Neural cell (in vitro differentiated cells): Measurements from ENCODE around the gene CHML. TPM values are rescaled to one million over a fixed set of nuclear protein-coding genes. Genes with fewer than 3 reads are reported as not detected.

ENCODE experiments used
- H2AFZ ChIP-seq: fragments of 200-600, 300-800 bp; sonication (generic), shearing (Covaris generic); 2 replicates; pipeline ENCODE4 v1.6.0; 2014; ENCODE audit warnings: low read depth, mild to moderate bottlenecking, antibody characterized with exemption, low read length, moderate library complexity
- H3F3A ChIP-seq: fragments of 200-600 bp; shearing (Covaris generic); 2 replicates; pipeline ENCODE4 v1.6.1; 2016; ENCODE audit warnings: mild to moderate bottlenecking, moderate library complexity, mixed read lengths, antibody characterized with exemption, low read length; ENCODE audit not compliant: insufficient read depth, poor library complexity, severe bottlenecking
- H3K27ac ChIP-seq: fragments of 200-600, 300-800 bp; sonication (generic), shearing (Covaris generic); 2 replicates; pipeline ENCODE4 v1.5.1; 2014; ENCODE audit warnings: mild to moderate bottlenecking, low read length, moderate library complexity
- H3K27me3 ChIP-seq: fragments of 300-800, 200-600 bp; sonication (generic), shearing (Covaris generic); 2 replicates; pipeline ENCODE4 v1.6.0; 2014; ENCODE audit warnings: mild to moderate bottlenecking, low read depth, low read length, moderate library complexity; ENCODE audit not compliant: insufficient read depth
- H3K36me3 ChIP-seq: fragments of 300-800, 200-600 bp; sonication (generic), shearing (Covaris generic); 2 replicates; pipeline ENCODE4 v1.5.1; 2014; ENCODE audit warnings: mild to moderate bottlenecking, antibody characterized with exemption, low read length, moderate library complexity; ENCODE audit not compliant: insufficient read depth
- H3K4me2 ChIP-seq: fragments of 300-800, 200-600 bp; sonication (generic), shearing (Covaris generic); 2 replicates; pipeline ENCODE4 v1.6.0; 2014; ENCODE audit warnings: mild to moderate bottlenecking, low read length
- H3K4me3 ChIP-seq: fragments of 300-800, 200-600 bp; sonication (generic), shearing (Covaris generic); 2 replicates; pipeline ENCODE4 v1.5.1; 2014; ENCODE audit warnings: mild to moderate bottlenecking, low read length, moderate library complexity
- H3K79me2 ChIP-seq: fragments of 200-600 bp; shearing (Covaris generic); replicated peaks from 2 replicates; pipeline ENCODE4 v1.6.0; 2014; ENCODE audit warnings: mild to moderate bottlenecking, low read length, moderate library complexity; ENCODE audit not compliant: insufficient read depth
- H3K9ac ChIP-seq: fragments of 300-800, 200-600 bp; sonication (generic), shearing (Covaris generic); 2 replicates; pipeline ENCODE4 v1.6.1; 2016; ENCODE audit warnings: mild to moderate bottlenecking, low read length, mixed read lengths
- H3K9me2 ChIP-seq: fragments of 200-600 bp; shearing (Covaris generic); 2 replicates; pipeline ENCODE4 v1.6.1; 2016; ENCODE audit warnings: mild to moderate bottlenecking, low read length, mixed read lengths; ENCODE audit not compliant: insufficient read depth
- H3K9me3 ChIP-seq: fragments of 200-600, 300-800 bp; sonication (generic), shearing (Covaris generic); 2 replicates; pipeline ENCODE4 v1.6.1; 2016; ENCODE audit warnings: mild to moderate bottlenecking, mixed run types, low read length, moderate library complexity, mixed read lengths
- H4K20me1 ChIP-seq: fragments of 200-600 bp; shearing (Covaris generic); 2 replicates; pipeline ENCODE4 v1.6.1; 2016; ENCODE audit warnings: mild to moderate bottlenecking, mixed run types; ENCODE audit not compliant: insufficient read depth
- CTCF ChIP-seq: fragments of 450-650 bp; IDR thresholded peaks from 2 replicates; pipeline ENCODE4 v1.5.1; 2014; ENCODE audit warnings: antibody characterized with exemption, mild to moderate bottlenecking, moderate library complexity; ENCODE audit not compliant: poor library complexity, severe bottlenecking
- EP300 ChIP-seq: fragments of 450-650 bp; conservative IDR thresholded peaks from 2 replicates; pipeline ENCODE4 v1.6.1; 2014; ENCODE audit warnings: antibody characterized with exemption, mild to moderate bottlenecking, moderate library complexity; ENCODE audit not compliant: poor library complexity, severe bottlenecking
- EZH2 ChIP-seq: fragments of 200-600, 300-800 bp; shearing (Covaris generic), sonication (generic); IDR thresholded peaks from 2 replicates; pipeline ENCODE4 v1.6.1; 2014; ENCODE audit warnings: antibody characterized with exemption, low read length, borderline replicate concordance, mild to moderate bottlenecking; ENCODE audit not compliant: insufficient read depth, poor library complexity, severe bottlenecking
- MXI1 ChIP-seq: fragments of 450-650 bp; conservative IDR thresholded peaks from 2 replicates; pipeline ENCODE4 v1.6.1; 2014; ENCODE audit warnings: antibody characterized with exemption, mild to moderate bottlenecking; ENCODE audit not compliant: poor library complexity, severe bottlenecking
- POLR2AphosphoS5 ChIP-seq: IDR thresholded peaks from 2 replicates; pipeline ENCODE4 v1.6.1; 2012
- RAD21 ChIP-seq: fragments of 450-650 bp; conservative IDR thresholded peaks from 2 replicates; pipeline ENCODE4 v1.6.1; 2014; ENCODE audit warnings: antibody characterized with exemption, mild to moderate bottlenecking, moderate library complexity
- REST ChIP-seq: IDR thresholded peaks from 2 replicates; pipeline ENCODE4 v1.6.1; 2012; ENCODE audit warnings: borderline replicate concordance
- SMC3 ChIP-seq: fragments of 450-650 bp; conservative IDR thresholded peaks from 2 replicates; pipeline ENCODE4 v1.6.1; 2014; ENCODE audit warnings: antibody characterized with exemption, mild to moderate bottlenecking, moderate library complexity; ENCODE audit not compliant: poor library complexity
- TAF1 ChIP-seq: IDR thresholded peaks from 2 replicates; pipeline ENCODE4 v1.6.1; 2012; ENCODE audit warnings: low read depth
- polyA plus RNA-seq: library from polyadenylated mRNA; depleted of rRNA; stranded (reverse); fragments of >200 nt; gene quantifications from 2 replicates; pipeline ENCODE4 v1.2.3, GENCODE V29; 2014

Gene CHML
- polyA plus RNA-seq, 1 donor from 2014 or later: 18.5 TPM

GRCh38 chr1:241654019-241654418 lies 13.8 kb upstream of the CHML start:
- no peaks in the 10 kb centered on the region for H4K20me1 ChIP-seq
- H3K9me2 ChIP-seq: no peaks in the 10 kb centered on the region
- H3K79me2 ChIP-seq: no peaks in the 10 kb centered on the region
- H3K27ac ChIP-seq: no peak overlapping the region
- H2AFZ ChIP-seq: no peak overlapping the region
- H3F3A ChIP-seq: no peaks in the 10 kb centered on the region
- no peak overlapping the region for H3K4me3 ChIP-seq
- H3K9me3 ChIP-seq: no peaks in the 10 kb centered on the region
- no peak overlapping the region for H3K9ac ChIP-seq
- H3K27me3 ChIP-seq: no peaks in the 10 kb centered on the region
- no peak overlapping the region for H3K4me2 ChIP-seq
- H3K36me3 ChIP-seq: no peaks in the 10 kb centered on the region
- TF ChIP-seq CTCF: no peak
- no peak for TF ChIP-seq EP300
- no peak for TF ChIP-seq EZH2
- no peak for TF ChIP-seq MXI1

GRCh38 chr1:241652012-241652411 lies 11.8 kb upstream of the CHML start, which contains the start of gene WDR64:
Gene WDR64 (plus strand): TSS chr1:241652281. CDS start chr1:241652485, 204 bp downstream.
- Histone ChIP-seq H4K20me1 (no peaks in the 10 kb centered on the region), H3F3A (no peaks in the 10 kb centered on the region), H3K4me2 (no peak within 1 kb of the TSS), H3K27me3 (no peaks in the 10 kb centered on the region), H3K79me2 (no peaks in the 10 kb centered on the region), H2AFZ (no peak within 1 kb of the TSS), H3K27ac (no peak within 1 kb of the TSS), H3K9me3 (no peaks in the 10 kb centered on the region), H3K9ac (no peak within 1 kb of the TSS), H3K9me2 (no peaks in the 10 kb centered on the region), H3K4me3 (no peak within 1 kb of the TSS), H3K36me3 (no peaks in the 10 kb centered on the region)
- TF ChIP-seq TAF1 (no peak), SMC3 (no peak), MXI1 (no peak), POLR2AphosphoS5 (no peak), RAD21 (no peak), EP300 (no peak), REST (no peak), EZH2 (no peak)
